Vagina (tissue), 2 donors: Measurements from ENCODE around the gene ACSL3.

ENCODE experiments used
- CTCF ChIP-seq, 3 experiments: fragments of 450-650 bp in 2 of 3; fragments of 200-600 bp in 1 of 3; sonication (generic) in 1 of 3; IDR thresholded peaks; one replicate each; pipeline ENCODE4 v1.5.1; 2017 to 2019; ENCODE audit warnings: antibody characterized with exemption in 3 of 3, mild to moderate bottlenecking in 2 of 3, moderate library complexity in 2 of 3
- POLR2AphosphoS5 ChIP-seq, 2 donors: sonication (generic); formaldehyde crosslinking; IDR thresholded peaks; one replicate each; pipeline ENCODE4 v1.9.0; 2017; ENCODE audit warnings: antibody characterized with exemption in 2 of 2, mild to moderate bottlenecking in 2 of 2, low read depth in 1 of 2; ENCODE audit not compliant: insufficient read depth in 1 of 2

GRCh38 chr2:222977121-222977520, 116.3 kb downstream of the ACSL3 start:
- TF ChIP-seq POLR2AphosphoS5 (IDR thresholded peaks at IDR 0.05; ENCODE audit: insufficient read depth in 1 of 2, low read depth in 1 of 2) (no peak), CTCF (IDR thresholded peaks at IDR 0.05) (no peak)
